ENCODE data around the gene CLSTN2. TPM values are rescaled to one million over a fixed set of nuclear protein-coding genes. Genes with fewer than 3 reads are reported as not detected.

CLSTN2 gene
- total and polyA plus RNA-seq, 2 experiments from 2014 or later, result 3.5 to 7.0 TPM

DNA sequence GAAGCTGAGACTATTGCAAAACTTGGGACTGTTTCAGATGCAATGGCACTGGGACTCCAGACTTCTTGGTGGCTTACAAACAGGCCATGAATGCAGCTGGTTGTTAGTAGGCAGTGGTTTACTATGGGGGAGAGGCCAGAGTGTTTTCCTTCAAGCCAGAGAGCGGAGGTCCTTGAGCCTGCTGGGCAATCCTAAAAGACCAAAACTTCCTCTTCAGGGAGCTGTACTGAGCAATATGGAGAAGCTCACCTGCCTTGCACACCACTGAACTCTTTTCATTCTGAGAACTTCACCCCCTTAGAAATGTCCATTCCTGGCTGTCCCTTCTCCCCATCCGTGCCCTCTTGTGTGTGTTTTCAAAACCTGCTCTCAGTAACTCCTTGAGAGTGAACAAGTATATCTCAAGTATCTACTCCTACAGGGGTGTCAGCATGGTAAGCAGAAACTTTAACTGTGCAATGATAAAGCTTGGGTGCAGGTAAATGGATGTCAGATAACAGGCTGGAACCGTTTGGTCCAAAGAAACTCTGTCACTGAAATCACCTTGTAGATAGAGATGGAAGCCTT lies 213.9 kb downstream of the CLSTN2 start:
- Histone ChIP-seq H3K4me3 (no peak overlapping the region), H3K27ac (no peak overlapping the region), H3K36me3 (no peaks in the 10 kb centered on the region), H3K27me3 (no peaks in the 10 kb centered on the region), H3K4me1 (ENCODE audit: low read depth) (no peaks in the 10 kb centered on the region), H3K9me3 (ENCODE audit: low read depth) (no peaks in the 10 kb centered on the region)
- no peak for DNase-seq (ENCODE audit: low read depth in 1 of 2, low spot score in 1 of 2)
- TF ChIP-seq, protein P1, sequence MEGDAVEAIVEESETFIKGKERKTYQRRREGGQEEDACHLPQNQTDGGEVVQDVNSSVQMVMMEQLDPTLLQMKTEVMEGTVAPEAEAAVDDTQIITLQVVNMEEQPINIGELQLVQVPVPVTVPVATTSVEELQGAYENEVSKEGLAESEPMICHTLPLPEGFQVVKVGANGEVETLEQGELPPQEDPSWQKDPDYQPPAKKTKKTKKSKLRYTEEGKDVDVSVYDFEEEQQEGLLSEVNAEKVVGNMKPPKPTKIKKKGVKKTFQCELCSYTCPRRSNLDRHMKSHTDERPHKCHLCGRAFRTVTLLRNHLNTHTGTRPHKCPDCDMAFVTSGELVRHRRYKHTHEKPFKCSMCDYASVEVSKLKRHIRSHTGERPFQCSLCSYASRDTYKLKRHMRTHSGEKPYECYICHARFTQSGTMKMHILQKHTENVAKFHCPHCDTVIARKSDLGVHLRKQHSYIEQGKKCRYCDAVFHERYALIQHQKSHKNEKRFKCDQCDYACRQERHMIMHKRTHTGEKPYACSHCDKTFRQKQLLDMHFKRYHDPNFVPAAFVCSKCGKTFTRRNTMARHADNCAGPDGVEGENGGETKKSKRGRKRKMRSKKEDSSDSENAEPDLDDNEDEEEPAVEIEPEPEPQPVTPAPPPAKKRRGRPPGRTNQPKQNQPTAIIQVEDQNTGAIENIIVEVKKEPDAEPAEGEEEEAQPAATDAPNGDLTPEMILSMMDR (IDR thresholded peaks at IDR 0.05; ENCODE audit: low read depth, low read length), result no peak

DNA sequence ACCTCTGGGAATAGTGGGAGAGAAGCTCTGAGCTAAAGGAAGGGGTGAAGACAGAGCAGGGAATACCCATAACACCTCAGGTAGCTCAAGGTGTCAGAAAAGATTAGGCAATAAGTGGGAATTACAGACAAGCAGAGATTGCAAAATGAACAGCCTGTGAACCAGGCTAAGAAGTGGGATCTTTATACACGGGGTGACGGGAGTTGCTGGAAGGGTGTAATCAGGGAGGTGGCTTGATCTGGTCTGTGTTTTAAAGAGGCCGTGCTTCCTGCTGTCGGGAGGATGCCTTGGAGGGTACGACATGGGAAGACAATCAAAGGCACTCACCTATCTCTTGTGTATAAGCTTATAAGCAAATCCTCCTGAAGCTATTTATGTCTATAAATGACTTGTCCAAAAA lies 216.3 kb downstream of the CLSTN2 start:
- H3K4me3 ChIP-seq, result no peak overlapping the region
- no peaks in the 10 kb centered on the region for H3K27me3 ChIP-seq
- H3K9me3 ChIP-seq (ENCODE audit: low read depth), result no peaks in the 10 kb centered on the region
- no peak for DNase-seq (ENCODE audit: low read depth in 1 of 2, low spot score in 1 of 2)
- no peak overlapping the region for H3K27ac ChIP-seq
- H3K36me3 ChIP-seq, result no peaks in the 10 kb centered on the region
- H3K4me1 ChIP-seq (ENCODE audit: low read depth), result no peaks in the 10 kb centered on the region
- TF ChIP-seq, protein P1 (IDR thresholded peaks at IDR 0.05; ENCODE audit: low read depth, low read length), result no peak

- Histone ChIP-seq H3K4me3 (no peak overlapping the region), H3K9me3 (ENCODE audit: low read depth) (no peaks in the 10 kb centered on the region), H3K27me3 (no peaks in the 10 kb centered on the region), H3K4me1 (ENCODE audit: low read depth) (no peaks in the 10 kb centered on the region), H3K36me3 (no peaks in the 10 kb centered on the region), H3K27ac (no peak overlapping the region)
- DNase-seq (ENCODE audit: low read depth in 1 of 2, low spot score in 1 of 2), result no peak
- TF ChIP-seq, protein P1 (IDR thresholded peaks at IDR 0.05; ENCODE audit: low read depth, low read length), result no peak
Observed at GRCh38 chr3:140152851-140153639, 218.1 kb downstream of the CLSTN2 start.

DNA sequence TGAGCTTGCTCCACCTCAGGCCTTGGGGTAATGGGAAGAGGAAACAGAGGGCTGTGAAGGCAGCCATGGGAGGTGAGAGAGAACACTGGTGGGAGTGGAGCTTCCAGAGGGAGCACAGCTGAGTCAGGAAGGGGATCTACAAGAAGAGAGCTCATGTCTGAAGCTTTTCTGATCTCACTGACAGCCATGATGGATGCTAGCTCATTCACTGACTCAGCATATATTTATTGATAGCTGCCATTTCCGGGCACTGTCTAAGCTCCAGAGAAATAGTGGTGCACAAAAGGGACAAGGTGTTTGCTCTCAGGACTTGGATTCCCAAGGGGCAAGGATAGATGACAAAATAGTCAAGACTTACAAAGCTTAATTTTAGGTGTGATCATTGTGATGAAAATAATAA lies 218.8 kb downstream of the CLSTN2 start:
- no peak for DNase-seq (ENCODE audit: low read depth in 1 of 2, low spot score in 1 of 2)
- Histone ChIP-seq H3K4me3 (no peak overlapping the region), H3K36me3 (no peaks in the 10 kb centered on the region), H3K4me1 (ENCODE audit: low read depth) (no peaks in the 10 kb centered on the region), H3K9me3 (ENCODE audit: low read depth) (no peaks in the 10 kb centered on the region), H3K27me3 (no peaks in the 10 kb centered on the region), H3K27ac (no peak overlapping the region)
- TF ChIP-seq, protein P1 (IDR thresholded peaks at IDR 0.05; ENCODE audit: low read depth, low read length), result no peak

DNA sequence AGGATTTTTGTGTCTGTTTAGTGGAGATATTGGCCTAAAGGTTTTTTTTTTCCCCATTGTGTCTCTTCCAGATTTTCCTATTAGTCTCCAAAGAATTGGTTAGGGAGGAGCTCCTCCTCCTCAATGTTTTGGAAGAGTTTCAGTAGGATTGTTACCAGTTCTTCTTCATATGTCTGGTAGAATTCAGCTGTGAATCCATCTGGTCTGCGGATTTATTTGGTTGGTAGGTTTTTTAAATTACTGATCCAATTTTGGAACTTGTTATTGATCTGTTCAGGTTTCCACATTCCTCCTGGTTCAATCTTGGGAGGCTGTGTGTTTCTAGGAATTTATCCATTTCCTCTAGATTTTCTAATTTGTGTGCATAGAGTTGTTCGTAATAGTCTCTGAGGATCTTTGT lies 222.2 kb downstream of the CLSTN2 start:
- H3K9me3 ChIP-seq (ENCODE audit: low read depth), result no peaks in the 10 kb centered on the region
- no peaks in the 10 kb centered on the region for H3K27me3 ChIP-seq
- H3K27ac ChIP-seq, result no peak overlapping the region
- H3K4me1 ChIP-seq (ENCODE audit: low read depth), result no peaks in the 10 kb centered on the region
- TF ChIP-seq, protein P1 (IDR thresholded peaks at IDR 0.05; ENCODE audit: low read depth, low read length), result no peak
- H3K4me3 ChIP-seq, result no peak overlapping the region
- no peaks in the 10 kb centered on the region for H3K36me3 ChIP-seq
- no peak for DNase-seq (ENCODE audit: low read depth in 1 of 2, low spot score in 1 of 2)

Data from cardiac muscle cell (in vitro differentiated cells and primary cell).